ENCODE measurements around the gene GULP1. TPM values are rescaled to one million over a fixed set of nuclear protein-coding genes. Genes with fewer than 3 reads are reported as not detected.

Gene GULP1
- total and polyA plus RNA-seq, 12 donors, result 5.8 to 122 (median 51.5) TPM

DNA sequence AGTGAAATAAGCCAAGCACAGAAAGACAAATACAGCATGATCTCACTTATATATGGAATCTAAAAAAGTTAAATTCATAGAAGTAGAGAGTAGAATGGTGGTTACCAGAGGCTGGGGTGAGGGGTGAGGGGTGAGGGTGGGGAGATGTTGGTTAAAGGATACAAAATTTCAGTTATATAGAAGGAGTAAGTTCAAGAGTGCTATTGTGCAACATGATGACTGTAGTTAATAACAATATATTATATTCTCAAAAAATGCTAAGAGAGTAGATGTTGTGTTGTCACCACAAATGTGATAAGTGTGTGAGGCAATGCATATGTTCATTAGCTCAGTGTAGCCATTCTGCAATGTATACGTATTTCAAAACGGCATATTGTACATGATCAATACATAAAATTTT lies 26.4 kb upstream of the GULP1 start:
- Histone ChIP-seq H3K4me1 (replicated peaks in 1 of 2) (no peaks in the 10 kb centered on the region), H3K36me3 (replicated peaks in 1 of 2) (no peaks in the 10 kb centered on the region), H3K9me3 (replicated peaks in 1 of 3) (no peaks in the 10 kb centered on the region), H3K4me3 (no peak overlapping the region), H3K27ac (no peak overlapping the region), H3K27me3 (no peaks in the 10 kb centered on the region)
- TF ChIP-seq POLR2A (IDR thresholded peaks at IDR 0.05), result no peak
- TF ChIP-seq, protein P1, sequence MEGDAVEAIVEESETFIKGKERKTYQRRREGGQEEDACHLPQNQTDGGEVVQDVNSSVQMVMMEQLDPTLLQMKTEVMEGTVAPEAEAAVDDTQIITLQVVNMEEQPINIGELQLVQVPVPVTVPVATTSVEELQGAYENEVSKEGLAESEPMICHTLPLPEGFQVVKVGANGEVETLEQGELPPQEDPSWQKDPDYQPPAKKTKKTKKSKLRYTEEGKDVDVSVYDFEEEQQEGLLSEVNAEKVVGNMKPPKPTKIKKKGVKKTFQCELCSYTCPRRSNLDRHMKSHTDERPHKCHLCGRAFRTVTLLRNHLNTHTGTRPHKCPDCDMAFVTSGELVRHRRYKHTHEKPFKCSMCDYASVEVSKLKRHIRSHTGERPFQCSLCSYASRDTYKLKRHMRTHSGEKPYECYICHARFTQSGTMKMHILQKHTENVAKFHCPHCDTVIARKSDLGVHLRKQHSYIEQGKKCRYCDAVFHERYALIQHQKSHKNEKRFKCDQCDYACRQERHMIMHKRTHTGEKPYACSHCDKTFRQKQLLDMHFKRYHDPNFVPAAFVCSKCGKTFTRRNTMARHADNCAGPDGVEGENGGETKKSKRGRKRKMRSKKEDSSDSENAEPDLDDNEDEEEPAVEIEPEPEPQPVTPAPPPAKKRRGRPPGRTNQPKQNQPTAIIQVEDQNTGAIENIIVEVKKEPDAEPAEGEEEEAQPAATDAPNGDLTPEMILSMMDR (IDR thresholded peaks at IDR 0.05), result no peak
- 85 to 95% (median 92%) methylated on average over 2 of the region's 2 CpGs for WGBS, 4 donors
- no peak for DNase-seq
- intact Hi-C loops (cut with DNase I), result no loop called here

GRCh38 chr2:188267776-188268175 lies 23.9 kb upstream of the GULP1 start:
- H3K36me3 ChIP-seq (replicated peaks in 1 of 2), result no peaks in the 10 kb centered on the region
- H3K27me3 ChIP-seq, result no peaks in the 10 kb centered on the region
- H3K4me1 ChIP-seq (replicated peaks in 1 of 2), result no peaks in the 10 kb centered on the region
- WGBS, 4 donors, result 89 to 97% (median 93%) methylated on average over 2 of the region's 2 CpGs
- H3K27ac ChIP-seq, result no peak overlapping the region
- no peak for DNase-seq
- H3K9me3 ChIP-seq (replicated peaks in 1 of 3), result no peaks in the 10 kb centered on the region
- no peak overlapping the region for H3K4me3 ChIP-seq
- TF ChIP-seq, protein P1 (IDR thresholded peaks at IDR 0.05), result no peak
- TF ChIP-seq POLR2A (IDR thresholded peaks at IDR 0.05), result no peak
- intact Hi-C loops (cut with DNase I), result no loop called here

DNA sequence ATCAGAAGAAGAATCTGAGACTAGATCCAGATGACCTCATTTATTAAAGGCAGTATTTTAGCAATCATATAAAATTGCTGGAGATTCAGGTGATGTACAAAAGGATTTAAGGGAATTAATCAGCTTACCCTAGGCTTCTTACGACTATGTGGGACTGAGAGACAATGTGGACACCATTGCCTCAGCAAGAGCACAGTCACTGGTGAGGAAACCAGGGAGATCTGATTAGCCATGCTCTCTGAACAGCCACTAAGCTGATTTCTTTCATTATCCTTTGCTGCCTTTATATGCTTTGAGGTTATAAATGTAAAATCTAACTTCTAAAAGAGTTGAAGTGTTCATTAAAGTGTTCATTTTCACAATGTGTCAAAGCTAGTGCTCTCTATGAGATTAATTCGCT lies 22.7 kb upstream of the GULP1 start:
- 85 to 93% (median 89%) methylated on average over 2 of the region's 2 CpGs for WGBS, 4 donors
- intact Hi-C loops (cut with DNase I), result no loop called here
- no peak for TF ChIP-seq POLR2A (IDR thresholded peaks at IDR 0.05)
- TF ChIP-seq, protein P1 (IDR thresholded peaks at IDR 0.05), result no peak

GRCh38 chr2:188272121-188272520 lies 19.6 kb upstream of the GULP1 start:
- Histone ChIP-seq H3K27me3 (no peaks in the 10 kb centered on the region), H3K27ac (no peak overlapping the region), H3K36me3 (replicated peaks in 1 of 2) (no peaks in the 10 kb centered on the region), H3K4me1 (replicated peaks in 1 of 2) (no peaks in the 10 kb centered on the region), H3K4me3 (no peak overlapping the region), H3K9me3 (replicated peaks in 1 of 3) (no peaks in the 10 kb centered on the region)
- no peak for DNase-seq
- no peak for TF ChIP-seq POLR2A (IDR thresholded peaks at IDR 0.05)
- TF ChIP-seq, protein P1 (IDR thresholded peaks at IDR 0.05), result no peak
- intact Hi-C loops (cut with DNase I), result no loop called here
- WGBS, 4 donors, result 69 to 76% (median 75%) methylated on average over 2 of the region's 2 CpGs

More for the DNA sequence above, 22.7 kb upstream of the GULP1 start:
- Histone ChIP-seq H3K27me3 (no peaks in the 10 kb centered on the region), H3K4me1 (replicated peaks in 1 of 2) (no peaks in the 10 kb centered on the region), H3K9me3 (replicated peaks in 1 of 3) (no peaks in the 10 kb centered on the region), H3K4me3 (no peak overlapping the region), H3K36me3 (replicated peaks in 1 of 2) (no peaks in the 10 kb centered on the region), H3K27ac (no peak overlapping the region)
- no peak for DNase-seq

Data from adrenal gland (tissue), 12 donors.